T-helper 1 cell treated with Interleukin-12 subunit alpha and Interleukin-12 subunit beta and Interleukin-4 antibody, amounts not matched to agents 30 μg/mL and 1 μg/mL, for 36 hours (primary cell): ENCODE data around the gene ALDH16A1.

Source experiments
- H3K27ac Mint-ChIP-seq: one replicate; pipeline ENCODE4 v1.8.0; 2021; ENCODE audit warnings: mild to moderate bottlenecking, mixed read lengths
- H3K27me3 Mint-ChIP-seq: one replicate; pipeline ENCODE4 v1.8.0; 2021; ENCODE audit warnings: low read depth, mixed read lengths
- H3K36me3 Mint-ChIP-seq: one replicate; pipeline ENCODE4 v1.8.0; 2021; ENCODE audit warnings: low read depth, mixed read lengths
- H3K4me1 Mint-ChIP-seq: one replicate; pipeline ENCODE4 v1.8.0; 2021; ENCODE audit warnings: low read depth, mixed read lengths
- H3K4me3 Mint-ChIP-seq: one replicate; pipeline ENCODE4 v1.8.0; 2021; ENCODE audit warnings: mild to moderate bottlenecking, moderate library complexity, mixed read lengths
- H3K9me3 Mint-ChIP-seq: one replicate; pipeline ENCODE4 v1.8.0; 2021; ENCODE audit warnings: mixed read lengths

The ALDH16A1 gene

GRCh38 chr19:49419173-49419572, 33.9 kb upstream of the ALDH16A1 start:
- Mint-ChIP-seq H3K36me3 (peaks cover 4% of the 10 kb centered on the region), H3K4me3 (no peak overlapping the region), H3K27ac (no peak overlapping the region), H3K27me3 (peaks cover 73% of the 10 kb centered on the region), H3K9me3 (no peaks in the 10 kb centered on the region), H3K4me1 (peaks cover 23% of the 10 kb centered on the region)

GRCh38 chr19:49420227-49420626, 32.8 kb upstream of the ALDH16A1 start:
- no peaks in the 10 kb centered on the region for H3K9me3 Mint-ChIP-seq
- H3K27me3 Mint-ChIP-seq = peaks cover 83% of the 10 kb centered on the region

GRCh38 chr19:49421039-49421877, 31.8 kb upstream of the ALDH16A1 start:
- Mint-ChIP-seq H3K27ac (no peak overlapping the region), H3K36me3 (peaks cover 4% of the 10 kb centered on the region), H3K9me3 (no peaks in the 10 kb centered on the region), H3K4me1 (peaks cover 32% of the 10 kb centered on the region), H3K27me3 (peaks cover 87% of the 10 kb centered on the region), H3K4me3 (peak overlapping the region; percentile 62)

More at GRCh38 chr19:49420227-49420626, 32.8 kb upstream of the ALDH16A1 start:
- Mint-ChIP-seq H3K36me3 (peaks cover 4% of the 10 kb centered on the region), H3K27ac (no peak overlapping the region), H3K4me1 (peaks cover 28% of the 10 kb centered on the region), H3K4me3 (no peak overlapping the region)

GRCh38 chr19:49421878-49422202, 31.2 kb upstream of the ALDH16A1 start:
- Mint-ChIP-seq H3K4me1 (peaks cover 37% of the 10 kb centered on the region), H3K27me3 (peaks cover 92% of the 10 kb centered on the region), H3K9me3 (no peaks in the 10 kb centered on the region), H3K4me3 (peak overlapping the region; percentile 62), H3K36me3 (peaks cover 6% of the 10 kb centered on the region), H3K27ac (no peak overlapping the region)

- Mint-ChIP-seq H3K4me3 (peak overlapping the region; percentile 83), H3K9me3 (no peaks in the 10 kb centered on the region), H3K4me1 (peaks cover 42% of the 10 kb centered on the region), H3K36me3 (peaks cover 8% of the 10 kb centered on the region), H3K27ac (no peak overlapping the region), H3K27me3 (peaks cover 95% of the 10 kb centered on the region)
Observed at GRCh38 chr19:49422407-49423070, 30.5 kb upstream of the ALDH16A1 start.

GRCh38 chr19:49423071-49423984, 29.7 kb upstream of the ALDH16A1 start, which contains the start of gene PTH2:
TSS of gene PTH2 (minus strand) at chr19:49423441. CDS start at chr19:49423339, 102 bp downstream.
- Mint-ChIP-seq H3K4me3 (peak within 1 kb of the TSS; percentile 83), H3K36me3 (peaks cover 8% of the 10 kb centered on the region), H3K9me3 (no peaks in the 10 kb centered on the region), H3K4me1 (peaks cover 46% of the 10 kb centered on the region), H3K27me3 (peaks cover 96% of the 10 kb centered on the region), H3K27ac (peak within 1 kb of the TSS; percentile 52)

- H3K27ac Mint-ChIP-seq = no peak overlapping the region
- H3K36me3 Mint-ChIP-seq = peaks cover 10% of the 10 kb centered on the region
- H3K9me3 Mint-ChIP-seq = no peaks in the 10 kb centered on the region
Observed at GRCh38 chr19:49423985-49424303, 29.1 kb upstream of the ALDH16A1 start.

GRCh38 chr19:49425178-49425577, 27.8 kb upstream of the ALDH16A1 start, which contains the start of gene GFY:
TSS of gene GFY (plus strand) at chr19:49425388. CDS start at chr19:49426431, 1,043 bp downstream.
- Mint-ChIP-seq H3K4me3 (no peak within 1 kb of the TSS), H3K27me3 (peaks cover 97% of the 10 kb centered on the region), H3K27ac (peak within 1 kb of the TSS; percentile 15), H3K4me1 (peaks cover 52% of the 10 kb centered on the region), H3K9me3 (no peaks in the 10 kb centered on the region), H3K36me3 (peaks cover 10% of the 10 kb centered on the region)

More at GRCh38 chr19:49423985-49424303, 29.1 kb upstream of the ALDH16A1 start:
- Mint-ChIP-seq H3K27me3 (peaks cover 97% of the 10 kb centered on the region), H3K4me3 (peak overlapping the region; percentile 59), H3K4me1 (peaks cover 49% of the 10 kb centered on the region)

- Mint-ChIP-seq H3K9me3 (no peaks in the 10 kb centered on the region), H3K4me3 (no peak overlapping the region), H3K27me3 (peaks cover 97% of the 10 kb centered on the region), H3K4me1 (peaks cover 53% of the 10 kb centered on the region), H3K27ac (no peak overlapping the region), H3K36me3 (peaks cover 10% of the 10 kb centered on the region)
Observed at GRCh38 chr19:49425922-49426592, 27.0 kb upstream of the ALDH16A1 start.

GRCh38 chr19:49427339-49427738, 25.7 kb upstream of the ALDH16A1 start:
- peaks cover 46% of the 10 kb centered on the region for H3K4me1 Mint-ChIP-seq
- H3K9me3 Mint-ChIP-seq = no peaks in the 10 kb centered on the region
- H3K36me3 Mint-ChIP-seq = peaks cover 10% of the 10 kb centered on the region
- H3K27ac Mint-ChIP-seq = no peak overlapping the region
- no peak overlapping the region for H3K4me3 Mint-ChIP-seq
- peaks cover 94% of the 10 kb centered on the region for H3K27me3 Mint-ChIP-seq

- H3K27me3 Mint-ChIP-seq = peaks cover 95% of the 10 kb centered on the region
- no peak overlapping the region for H3K27ac Mint-ChIP-seq
- peaks cover 10% of the 10 kb centered on the region for H3K36me3 Mint-ChIP-seq
- no peak overlapping the region for H3K4me3 Mint-ChIP-seq
- H3K9me3 Mint-ChIP-seq = no peaks in the 10 kb centered on the region
- peaks cover 41% of the 10 kb centered on the region for H3K4me1 Mint-ChIP-seq
Observed at GRCh38 chr19:49427855-49428546, 25.0 kb upstream of the ALDH16A1 start.

GRCh38 chr19:49428547-49429451, 24.2 kb upstream of the ALDH16A1 start:
- peaks cover 39% of the 10 kb centered on the region for H3K4me1 Mint-ChIP-seq
- no peak overlapping the region for H3K27ac Mint-ChIP-seq

More at GRCh38 chr19:49428547-49429451, 24.2 kb upstream of the ALDH16A1 start:
- peaks cover 7% of the 10 kb centered on the region for H3K36me3 Mint-ChIP-seq
- H3K4me3 Mint-ChIP-seq = peak overlapping the region; percentile 40
- no peaks in the 10 kb centered on the region for H3K9me3 Mint-ChIP-seq
- peaks cover 96% of the 10 kb centered on the region for H3K27me3 Mint-ChIP-seq
